GM21786 (cell line): ENCODE measurements around the gene PDK3.

Experiments used
- ATAC-seq: cut with Tn5 transposase; IDR thresholded peaks from one replicate; pipeline ENCODE4 v1.9.1; 2021; ENCODE audit not compliant: unreplicated experiment

Gene PDK3

GRCh38 chrX:24464836-24465531 lies at the start of gene PDK3:
PDK3 (plus strand) TSS chrX:24465286; CDS start chrX:24465456, 170 bp downstream.
- peak; percentile 93 for ATAC-seq

DNA sequence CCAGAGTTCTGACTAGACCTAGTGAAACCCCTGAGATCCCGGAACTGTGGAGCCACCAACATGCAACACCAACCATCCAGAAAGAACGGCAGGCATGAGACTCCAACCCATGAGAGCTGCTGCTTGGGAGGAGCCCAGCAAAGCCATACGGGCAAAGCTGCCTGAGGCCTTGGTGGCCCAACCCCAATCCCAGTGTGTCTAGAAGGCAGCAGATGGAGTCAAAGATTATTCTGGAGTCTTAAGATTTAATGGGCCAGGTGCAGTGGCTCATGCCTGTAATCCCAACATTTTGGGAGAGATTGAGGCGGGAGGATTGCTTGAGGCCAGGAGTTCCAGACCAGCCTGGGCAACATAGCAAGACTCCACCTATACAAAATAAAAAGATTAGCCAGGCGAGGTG lies 49.2 kb upstream of the PDK3 start:
- no peak for ATAC-seq

DNA sequence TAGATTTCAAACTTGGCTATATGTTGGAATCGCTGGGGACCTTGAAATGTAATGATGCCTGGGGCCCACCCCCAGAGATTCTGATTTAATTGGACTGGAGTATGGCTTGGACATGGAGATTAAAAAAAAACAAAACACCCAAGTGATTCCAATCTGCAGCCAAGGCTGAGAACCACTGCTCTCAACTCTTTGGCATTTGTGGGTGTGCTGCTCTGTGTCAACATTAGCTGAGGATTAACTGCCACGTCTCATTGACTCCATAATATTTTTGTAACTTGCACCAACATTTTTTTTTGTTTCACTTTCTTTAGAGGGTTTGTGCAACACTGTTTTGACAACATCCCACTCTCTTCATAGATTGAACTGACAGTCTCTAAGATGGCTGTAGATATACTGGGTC lies 41.1 kb upstream of the PDK3 start:
- no peak for ATAC-seq

DNA sequence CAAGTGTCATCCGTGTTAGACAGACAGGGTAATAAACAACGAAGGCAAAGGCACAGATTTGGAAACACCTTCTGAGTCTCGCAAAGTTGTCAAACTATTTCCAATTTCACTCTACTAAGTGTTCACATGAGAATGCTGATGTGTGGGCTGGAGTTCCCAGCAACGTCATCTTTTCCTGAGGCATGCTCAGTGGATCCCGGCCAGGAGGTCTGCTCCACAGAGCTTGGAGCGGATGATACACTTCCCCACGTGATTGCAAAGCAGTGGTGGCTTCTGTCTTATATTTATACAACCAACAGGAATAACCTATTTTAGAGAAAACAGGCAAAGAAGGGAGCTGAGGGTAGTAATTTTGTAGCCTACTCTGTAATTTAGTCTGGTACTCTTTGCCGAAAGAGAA lies 40.1 kb upstream of the PDK3 start:
- no peak for ATAC-seq

DNA sequence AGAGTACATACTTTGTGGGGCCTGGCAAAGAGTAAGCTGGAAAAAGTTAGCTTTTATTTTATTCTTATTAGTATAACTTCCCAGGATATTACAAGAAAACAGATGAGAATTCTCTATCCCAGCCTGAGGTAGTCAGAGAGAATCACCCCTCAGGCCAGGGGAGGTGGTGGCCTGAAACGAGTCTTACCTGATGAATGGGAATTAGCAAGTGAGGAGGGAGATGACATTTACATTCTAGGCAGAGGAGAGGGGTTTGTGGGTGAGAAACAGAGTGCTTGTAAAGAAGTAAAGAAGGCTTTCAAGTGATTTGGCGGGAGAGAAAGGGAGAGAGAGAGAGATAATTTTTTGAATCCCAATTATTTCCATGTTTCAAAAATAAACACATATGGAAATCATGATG lies 39.3 kb upstream of the PDK3 start:
- ATAC-seq = no peak

DNA sequence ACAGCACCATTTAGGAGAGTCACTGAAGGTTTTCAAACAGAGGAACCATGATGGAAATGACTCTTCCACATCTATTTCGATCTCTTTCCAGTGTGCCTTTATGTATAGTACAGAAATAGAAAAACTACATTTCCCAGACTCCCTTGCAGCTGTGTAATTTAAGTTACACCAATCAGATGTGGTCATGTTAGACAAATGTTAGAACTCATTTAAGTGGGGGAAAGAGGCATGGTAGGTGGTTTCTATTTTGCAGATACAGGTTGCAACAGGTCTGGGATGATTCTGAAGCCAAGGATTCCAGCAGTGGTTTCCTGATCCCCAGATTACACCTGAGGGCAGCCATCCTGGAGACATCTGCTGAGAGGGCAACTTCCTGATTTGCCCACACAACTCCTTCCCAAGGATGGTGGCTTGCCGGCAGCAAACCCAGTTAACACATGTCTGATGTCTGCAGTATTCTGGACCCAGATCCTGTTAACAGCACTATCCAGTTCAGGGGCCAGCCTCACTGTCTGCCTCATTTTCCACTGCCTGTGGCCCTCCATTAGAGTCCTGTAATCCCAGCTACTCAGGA lies 38.7 kb upstream of the PDK3 start:
- ATAC-seq = no peak

DNA sequence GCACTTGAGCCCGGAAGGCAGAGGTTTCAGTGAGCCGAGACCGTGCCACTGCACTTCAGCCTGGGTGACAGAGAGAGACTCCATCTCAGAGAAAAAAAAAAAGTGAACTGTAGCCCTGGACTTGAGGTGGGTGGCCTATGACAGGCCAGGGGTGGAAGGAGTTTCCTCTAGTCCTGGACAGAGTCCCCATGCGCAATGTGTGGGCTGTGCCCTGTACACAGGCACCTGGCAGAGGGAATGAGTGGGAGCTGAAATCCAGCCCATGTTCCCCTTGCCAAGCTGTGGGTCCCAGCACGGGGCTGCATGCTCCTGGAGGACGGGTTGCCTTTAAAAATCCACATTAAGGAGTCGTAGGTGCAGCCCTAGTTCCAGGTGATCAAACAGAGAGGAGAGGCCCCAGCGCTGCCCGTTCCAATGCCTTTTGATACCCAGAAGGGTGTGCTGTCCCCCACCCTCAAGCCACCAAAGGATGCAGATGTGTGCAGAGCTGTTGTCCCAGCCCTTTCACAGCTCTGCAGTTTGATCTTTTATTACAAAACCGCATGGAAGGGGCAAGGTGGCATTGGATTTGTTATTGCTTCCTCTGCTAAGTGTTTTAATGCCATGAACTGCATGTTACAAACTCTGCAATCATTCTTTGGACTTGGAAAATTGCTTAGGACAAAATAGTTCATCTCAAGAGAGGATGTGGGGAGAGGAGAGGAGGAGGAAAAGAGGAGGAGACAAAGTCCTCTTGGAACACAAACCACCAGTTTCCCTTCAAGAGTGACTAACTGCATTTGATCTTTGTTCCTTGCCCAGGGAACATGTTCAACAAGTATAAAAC lies 38.0 kb upstream of the PDK3 start:
- no peak for ATAC-seq

DNA sequence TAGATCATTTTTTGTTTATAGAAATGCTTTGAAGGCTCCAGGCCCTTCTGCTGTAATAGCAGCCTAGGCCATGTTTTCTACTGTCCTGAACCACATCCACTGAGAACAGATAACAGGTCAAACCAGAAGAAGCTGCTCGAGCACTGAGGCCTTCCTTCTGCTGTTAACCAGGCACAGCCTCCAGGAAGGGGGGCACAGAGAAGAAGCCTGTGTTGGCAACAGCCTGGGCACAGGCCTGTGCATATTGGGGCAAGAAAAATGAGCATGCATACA lies 37.4 kb upstream of the PDK3 start:
- no peak for ATAC-seq

DNA sequence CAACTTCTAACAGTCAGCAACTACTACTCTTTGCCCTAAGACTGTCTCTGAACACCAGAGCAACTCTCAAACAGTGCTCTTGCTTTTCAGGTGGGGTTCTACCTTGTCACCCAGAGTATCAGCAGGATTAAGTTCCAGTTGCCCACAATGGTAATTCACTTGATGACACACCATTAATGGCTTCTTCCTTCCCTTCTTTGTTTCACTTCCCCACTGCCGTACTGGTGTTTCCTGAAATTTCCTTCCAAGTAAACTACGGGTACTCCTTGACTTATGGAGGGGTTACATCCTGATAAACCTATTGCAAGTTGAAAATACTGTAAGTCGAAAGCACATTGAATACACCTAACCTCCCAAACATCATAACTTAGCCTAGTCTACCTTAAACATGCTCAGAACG lies 36.6 kb upstream of the PDK3 start:
- ATAC-seq = no peak

GRCh38 chrX:24435060-24435459 lies 30.0 kb upstream of the PDK3 start:
- ATAC-seq = no peak

DNA sequence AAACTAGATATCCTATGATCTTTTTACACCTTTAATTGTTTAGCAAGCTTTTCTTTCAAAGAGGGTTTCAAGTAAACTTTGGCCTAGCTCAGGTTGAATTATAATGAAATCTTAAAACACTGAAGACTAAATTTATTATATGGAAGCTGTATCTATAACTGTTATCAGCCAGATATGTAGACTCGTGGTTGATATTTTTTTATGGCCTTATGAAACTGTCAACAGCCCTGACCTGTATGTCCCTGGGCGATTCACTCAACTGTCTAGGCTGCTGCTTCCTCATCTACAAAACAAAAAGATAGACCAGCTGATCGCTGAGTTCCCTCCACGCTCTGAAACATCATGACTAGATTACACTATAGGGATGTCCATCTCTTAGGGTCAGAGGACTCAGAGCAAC lies 21.2 kb upstream of the PDK3 start:
- ATAC-seq = no peak

- ATAC-seq = no peak
Observed at GRCh38 chrX:24444645-24445044, 20.4 kb upstream of the PDK3 start.

- ATAC-seq = no peak
Observed at GRCh38 chrX:24448762-24449250, 16.3 kb upstream of the PDK3 start.

DNA sequence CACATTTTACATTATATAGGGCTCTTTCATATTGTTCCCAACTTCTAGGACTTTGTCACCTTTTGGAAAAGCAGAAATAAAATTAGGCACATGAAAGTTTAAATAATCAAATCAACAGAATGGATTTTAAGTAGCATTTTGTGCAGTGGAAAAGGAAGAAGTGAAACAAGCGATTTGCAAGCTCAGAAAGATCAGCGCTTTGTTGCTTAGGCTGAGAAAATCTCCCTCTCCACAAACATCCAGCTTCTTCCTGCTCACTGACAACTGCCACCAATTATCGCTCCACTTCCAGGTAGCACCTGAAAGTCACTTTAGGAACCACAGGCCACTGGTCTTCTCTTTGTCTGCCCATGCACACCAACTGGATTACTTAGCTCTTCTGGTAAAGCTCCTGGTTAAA lies 2.0 kb upstream of the PDK3 start:
- ATAC-seq = no peak

GRCh38 chrX:24464498-24464835 lies 619 bp upstream of the PDK3 start:
- no peak for ATAC-seq

DNA sequence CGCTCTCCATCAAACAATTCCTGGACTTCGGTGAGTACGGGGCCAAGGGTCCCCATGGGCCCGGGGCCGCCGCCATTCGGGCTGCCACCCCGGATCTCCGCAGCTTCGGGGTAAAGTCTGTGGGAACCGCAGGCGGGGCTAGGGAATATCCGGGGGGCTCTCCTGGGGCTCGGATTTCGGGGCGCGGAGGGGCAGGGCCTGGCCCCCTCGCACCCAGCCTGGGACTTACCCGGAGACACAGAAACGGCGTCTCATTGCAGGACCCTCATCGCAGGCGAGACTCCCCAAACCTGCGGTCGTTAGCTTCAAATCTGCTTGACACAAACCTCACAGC lies 413 bp downstream of the PDK3 start:
- ATAC-seq = no peak

GRCh38 chrX:24466025-24466424 lies 939 bp downstream of the PDK3 start:
- no peak for ATAC-seq

- no peak for ATAC-seq
Observed at GRCh38 chrX:24468245-24468644, 3.2 kb downstream of the PDK3 start.

DNA sequence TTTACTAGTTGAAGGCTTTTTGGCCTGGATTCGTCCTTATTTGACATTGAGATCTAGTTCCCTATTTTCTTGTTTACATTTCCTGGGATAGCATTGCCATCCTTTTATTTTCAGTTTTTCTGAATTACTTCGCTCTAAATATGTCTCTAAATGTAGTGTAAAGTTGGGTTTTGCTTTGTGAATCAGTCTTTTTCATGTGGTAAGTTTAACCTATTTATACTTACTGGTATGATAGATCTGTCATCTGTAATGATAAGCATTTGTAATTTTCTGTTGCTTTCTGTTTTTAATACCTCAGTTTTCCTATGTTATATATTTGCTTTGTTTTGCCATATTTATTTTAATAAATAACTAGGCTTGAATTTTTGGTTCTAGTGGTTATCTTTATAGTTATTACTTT lies 6.7 kb downstream of the PDK3 start:
- ATAC-seq = no peak

- no peak for ATAC-seq
Observed at GRCh38 chrX:24475480-24475879, 10.4 kb downstream of the PDK3 start.

- ATAC-seq = no peak
Observed at GRCh38 chrX:24478509-24478908, 13.4 kb downstream of the PDK3 start.

DNA sequence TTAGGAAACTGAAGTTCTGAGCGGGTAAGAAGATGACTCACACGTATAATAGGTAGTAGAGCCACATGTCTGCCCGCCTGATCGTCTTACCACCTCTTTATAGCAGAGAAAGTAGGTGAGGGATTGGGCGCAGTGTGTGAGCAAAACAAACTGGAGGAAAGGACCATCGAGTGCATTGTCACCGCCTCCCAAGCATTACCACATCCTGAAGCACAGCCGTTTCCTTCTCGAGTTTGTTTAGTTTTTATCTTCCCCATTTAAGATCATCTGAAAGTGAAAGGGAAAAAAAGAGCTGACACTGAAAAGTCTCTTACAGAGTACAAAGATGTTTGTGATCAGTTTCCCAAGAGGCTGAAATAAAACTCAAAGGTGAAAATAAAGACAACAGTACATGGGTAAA lies 14.8 kb downstream of the PDK3 start:
- peak; percentile 96 for ATAC-seq
